Hematopoietic multipotent progenitor cell treated with erythropoietin and hydrocortisone succinate and interleukin-3 and kit ligand, for 8 days (in vitro differentiated cells): Measurements from ENCODE around the gene LMO7.
"Not testable (repeated sequence)": the region's sequence is repeated elsewhere in the genome, so short reads cannot be mapped to it uniquely, and the experiment has no call there.

Experiments
- DNase-seq: peaks from one replicate; pipeline ENCODE4 v3.0.0-alpha.2; 2015

The LMO7 gene

DNA sequence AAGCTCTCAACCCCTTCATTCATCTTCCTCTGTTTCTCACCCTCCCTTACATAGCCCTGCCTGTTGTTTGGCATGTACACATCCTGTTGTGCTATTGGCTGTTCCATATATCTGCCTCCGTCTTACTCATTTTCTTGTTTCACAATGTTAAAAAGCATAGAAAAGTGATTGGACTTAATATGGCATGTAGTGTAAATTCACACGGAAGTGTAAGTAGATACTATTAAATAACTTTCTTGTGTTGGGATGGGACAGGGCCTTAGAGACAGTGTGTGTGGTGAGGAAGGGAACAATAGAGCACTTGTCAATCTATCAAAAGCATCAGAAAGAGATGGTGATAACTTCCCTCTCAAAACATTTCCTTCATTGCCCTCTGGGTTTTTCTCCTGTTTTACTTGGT, 12.3 kb downstream of the LMO7 start:
- no peak for DNase-seq

DNA sequence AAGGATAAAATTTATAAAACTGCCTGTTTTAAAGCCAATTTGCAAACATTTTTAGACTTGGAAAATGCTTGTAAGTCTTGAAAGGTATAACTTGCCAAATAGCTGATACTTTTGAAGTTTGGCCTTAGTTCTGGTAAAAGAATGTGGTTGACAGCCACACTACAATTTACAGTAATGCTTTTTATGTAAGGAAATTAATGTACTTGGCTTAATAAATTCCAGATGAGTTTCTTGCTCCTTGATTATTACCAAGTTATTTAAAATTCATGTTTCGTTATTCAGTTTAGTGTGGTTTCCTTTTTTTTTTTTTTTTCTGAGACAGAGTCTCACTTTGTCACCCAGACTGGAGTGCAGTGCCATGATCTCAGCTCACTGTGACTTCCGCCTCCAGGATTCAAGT, 14.9 kb downstream of the LMO7 start:
- no peak for DNase-seq

DNA sequence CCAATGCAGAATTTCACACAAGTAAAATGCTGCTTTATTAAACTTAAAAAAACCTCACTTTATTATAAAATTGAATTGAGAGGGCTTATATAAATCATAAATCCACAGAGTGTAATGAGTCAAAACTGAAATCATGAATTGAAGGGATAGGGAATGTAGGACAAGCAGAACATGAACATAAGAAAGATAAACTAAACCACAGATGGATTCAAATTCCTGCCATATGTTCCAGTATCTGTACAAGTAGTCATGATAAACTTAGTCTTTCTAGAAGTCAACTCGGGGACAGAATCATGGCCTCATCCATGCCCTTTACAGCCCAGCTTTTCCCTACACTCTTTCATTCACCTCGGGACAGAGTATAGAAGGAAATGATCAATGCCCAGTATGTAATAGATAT, 16.6 kb downstream of the LMO7 start:
- DNase-seq = no peak

DNA sequence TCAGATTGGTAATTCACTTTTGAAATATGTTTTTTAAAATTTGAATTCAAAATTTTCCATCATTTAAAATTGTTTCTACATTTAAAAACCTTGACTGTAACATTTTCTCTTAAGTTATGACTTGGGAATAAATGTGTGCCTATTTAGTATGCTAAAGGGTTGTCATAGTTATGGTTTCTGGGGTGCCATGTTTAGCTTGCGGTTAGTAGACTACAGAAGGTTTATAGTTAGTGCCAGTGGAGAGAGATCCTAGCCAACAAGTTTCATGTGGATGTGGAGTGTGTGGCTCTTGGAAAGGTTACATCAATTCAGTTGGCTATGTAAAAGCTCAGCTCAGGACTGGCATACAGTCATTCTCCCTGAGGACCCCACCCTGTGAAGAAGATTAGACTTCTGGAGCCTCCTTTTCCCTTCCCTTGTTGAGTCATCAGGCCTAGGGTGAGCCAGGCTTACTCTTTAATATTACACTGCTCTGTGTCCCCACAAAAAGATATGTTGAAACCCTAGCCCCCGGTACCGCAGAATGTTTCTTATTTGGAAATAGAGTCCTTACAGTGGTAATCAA, 20.4 kb downstream of the LMO7 start:
- DNase-seq = no peak

DNA sequence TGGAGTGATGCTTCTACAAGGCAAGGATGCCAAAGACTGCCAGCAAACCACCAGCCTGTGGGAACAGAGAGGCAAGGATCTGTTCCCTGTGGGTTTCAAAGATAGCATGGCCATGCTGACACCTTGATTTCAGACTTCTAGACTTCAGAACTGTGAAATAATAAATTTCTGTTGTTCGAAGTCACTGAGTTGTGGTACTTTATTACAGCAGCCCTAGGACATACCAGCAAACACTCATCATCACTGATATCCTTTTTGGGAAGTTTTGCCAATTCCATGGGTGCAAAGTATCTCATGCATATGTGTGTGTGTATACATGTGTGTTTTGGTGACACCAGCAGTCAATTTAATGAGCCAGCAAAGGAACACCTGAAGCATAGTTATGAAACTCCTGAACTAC, 21.0 kb downstream of the LMO7 start:
- no peak for DNase-seq

DNA sequence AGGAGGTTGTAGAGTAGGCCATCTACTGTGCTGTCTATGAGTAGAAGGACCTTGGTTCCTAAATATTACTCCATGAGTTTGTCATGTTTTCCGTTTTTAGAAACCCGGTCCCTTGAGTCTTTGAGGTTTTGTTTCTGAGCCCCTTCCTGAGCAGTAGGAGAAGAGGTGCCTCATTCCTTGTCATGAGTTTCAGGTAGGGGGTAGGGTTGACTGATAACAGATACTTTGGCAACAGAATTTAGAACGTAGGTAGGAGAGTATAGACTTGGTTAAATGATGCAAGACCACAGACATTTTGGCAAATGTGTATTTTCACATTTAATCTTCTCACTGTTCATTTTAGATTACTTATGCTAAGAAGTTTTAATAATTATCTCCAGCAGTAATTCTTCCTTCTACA, 24.6 kb downstream of the LMO7 start:
- DNase-seq = no peak

DNA sequence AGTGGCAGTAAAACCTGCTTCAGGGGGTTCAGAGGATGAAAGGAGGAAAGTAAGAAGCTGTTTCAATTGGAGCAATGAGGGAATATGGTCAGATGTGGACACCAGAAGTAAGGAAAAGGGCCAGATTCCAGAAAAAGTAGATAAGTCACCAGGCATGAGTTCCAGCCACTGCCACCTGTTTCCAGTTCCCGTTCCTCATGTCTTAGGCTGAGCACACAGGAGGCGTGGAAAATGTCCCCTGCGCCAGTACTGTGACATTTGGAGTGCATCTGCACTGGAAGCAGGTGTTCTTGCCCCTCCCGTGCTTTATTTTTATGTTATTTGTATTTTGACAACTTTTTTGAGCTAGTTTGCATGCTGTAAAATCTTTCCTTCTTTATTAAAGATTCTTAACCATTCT, 25.3 kb downstream of the LMO7 start:
- no peak for DNase-seq

DNA sequence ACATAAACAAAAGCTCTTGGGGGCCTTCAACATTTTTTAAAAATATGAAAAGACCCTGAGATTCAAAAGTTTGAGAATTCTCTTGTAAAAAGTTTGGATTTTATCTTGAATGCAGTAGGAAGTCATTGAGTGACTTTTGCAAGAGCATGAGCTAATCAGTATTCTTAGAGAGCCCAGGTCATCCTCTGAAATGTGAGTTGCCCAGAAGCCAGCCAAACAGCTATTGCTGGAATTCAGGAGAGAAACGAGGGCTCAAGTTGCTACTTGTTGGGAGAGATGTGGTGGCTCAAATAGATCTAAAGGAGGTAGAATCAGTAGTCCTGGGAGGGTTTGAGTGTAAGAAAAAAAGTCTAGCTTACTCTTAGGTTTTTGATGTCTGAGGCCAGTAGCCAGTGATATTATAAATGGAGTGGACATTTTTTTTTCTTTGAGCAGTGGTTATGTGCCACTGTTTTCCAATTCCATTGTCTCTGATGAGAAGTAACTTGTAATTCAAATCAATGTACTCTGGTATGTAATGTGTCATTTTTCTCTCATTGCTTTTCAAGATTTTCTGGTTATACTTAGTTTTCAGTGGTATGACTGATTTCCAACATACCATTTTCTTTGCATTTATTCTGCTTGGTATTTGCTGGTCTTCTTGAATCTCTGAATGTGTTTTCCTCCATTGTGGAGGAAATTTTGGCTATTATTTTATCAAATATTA, 30.7 kb downstream of the LMO7 start:
- DNase-seq = no peak

DNA sequence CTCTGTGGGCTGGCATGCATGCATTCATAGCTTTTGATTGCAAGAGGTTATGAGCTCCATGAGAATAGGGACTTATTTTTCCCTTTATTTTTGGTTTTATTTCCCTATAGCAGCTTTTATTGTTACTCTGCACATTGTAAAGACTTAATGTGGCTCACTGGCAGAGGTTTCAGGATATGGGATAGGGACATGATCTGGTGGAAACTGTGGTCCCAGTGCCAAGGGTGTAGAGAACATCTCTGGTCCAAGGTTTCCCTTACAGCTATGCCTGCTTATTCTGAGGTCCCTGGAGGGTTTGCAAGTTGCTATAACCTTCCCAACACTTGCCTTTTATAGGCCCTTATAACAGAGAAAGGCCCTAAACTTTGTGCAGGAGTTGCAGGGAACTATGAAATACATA, 33.6 kb downstream of the LMO7 start:
- DNase-seq = no peak

DNA sequence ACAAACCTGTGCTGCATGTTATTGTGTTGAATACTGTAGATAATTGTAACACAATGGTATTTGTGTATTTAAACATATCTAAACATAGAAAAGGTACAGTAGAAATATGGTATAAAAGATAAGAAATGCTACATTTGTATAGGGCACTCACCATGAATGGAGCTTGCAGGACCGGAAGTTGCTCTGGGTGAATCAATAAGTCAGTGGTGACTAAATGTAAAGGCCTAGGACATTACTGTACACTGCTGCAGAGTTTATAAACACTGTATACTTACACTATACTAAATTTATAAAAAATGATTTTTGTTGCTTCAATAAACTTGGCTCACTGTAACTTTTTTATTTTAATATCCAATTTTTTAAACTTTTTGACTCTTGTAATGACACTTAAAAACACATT, 34.4 kb downstream of the LMO7 start:
- DNase-seq = no peak

DNA sequence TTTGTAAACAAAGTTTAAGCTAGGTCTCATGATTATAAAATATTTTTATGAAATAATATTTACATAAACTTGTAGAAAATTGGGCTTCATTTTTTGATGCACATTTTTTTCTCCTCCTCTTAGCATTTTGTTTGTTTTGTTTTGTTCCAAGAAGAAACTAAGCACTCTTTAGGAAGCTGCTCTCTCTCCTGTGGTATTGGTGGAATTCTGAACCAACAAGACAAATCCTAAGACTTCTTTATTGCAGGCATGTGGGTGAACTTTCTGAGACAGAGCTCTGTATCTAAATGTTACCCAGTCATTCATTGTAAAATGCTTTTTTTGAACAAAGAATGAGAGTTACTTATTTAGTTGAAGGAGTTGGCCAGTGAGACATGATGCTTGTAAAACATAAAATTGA, 39.3 kb downstream of the LMO7 start:
- no peak for DNase-seq

DNA sequence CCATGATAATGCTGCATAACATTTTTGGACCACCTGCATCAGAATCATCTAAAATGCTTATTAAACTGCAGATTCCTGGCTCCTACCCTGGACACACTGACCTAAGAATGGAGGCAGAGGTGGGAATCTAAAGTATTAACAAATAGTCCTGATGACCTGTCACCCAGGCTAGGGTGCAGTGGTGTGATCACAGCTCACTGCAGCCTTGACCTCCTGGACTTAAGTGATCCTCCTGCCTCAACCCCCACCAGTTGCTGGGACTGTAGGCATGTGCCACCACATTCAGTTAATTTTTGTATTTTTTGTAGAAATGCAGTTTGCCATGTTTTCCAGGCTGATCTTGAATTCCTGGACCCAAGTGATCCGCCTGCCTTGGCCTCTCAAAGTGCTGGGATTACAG, 43.3 kb downstream of the LMO7 start:
- DNase-seq = no peak

DNA sequence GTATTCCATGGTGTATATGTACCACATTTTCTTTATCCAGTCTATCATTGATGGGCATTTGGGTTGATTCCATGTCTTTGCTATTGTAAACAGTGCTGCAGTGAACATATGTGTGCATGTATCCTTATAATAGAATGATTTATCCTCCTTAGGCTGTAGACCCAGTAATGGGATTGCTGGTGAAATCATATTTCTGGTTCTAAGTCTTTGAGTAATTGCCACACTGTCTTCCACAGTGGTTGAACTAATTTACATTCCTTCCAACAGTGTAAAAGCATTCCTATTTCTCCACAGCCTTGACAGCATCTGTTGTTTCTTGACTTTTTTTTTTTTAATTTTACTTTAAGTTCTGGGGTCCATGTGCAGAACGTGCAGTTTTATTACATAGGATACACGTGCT, 44.1 kb downstream of the LMO7 start:
- DNase-seq = not testable (repeated sequence)

DNA sequence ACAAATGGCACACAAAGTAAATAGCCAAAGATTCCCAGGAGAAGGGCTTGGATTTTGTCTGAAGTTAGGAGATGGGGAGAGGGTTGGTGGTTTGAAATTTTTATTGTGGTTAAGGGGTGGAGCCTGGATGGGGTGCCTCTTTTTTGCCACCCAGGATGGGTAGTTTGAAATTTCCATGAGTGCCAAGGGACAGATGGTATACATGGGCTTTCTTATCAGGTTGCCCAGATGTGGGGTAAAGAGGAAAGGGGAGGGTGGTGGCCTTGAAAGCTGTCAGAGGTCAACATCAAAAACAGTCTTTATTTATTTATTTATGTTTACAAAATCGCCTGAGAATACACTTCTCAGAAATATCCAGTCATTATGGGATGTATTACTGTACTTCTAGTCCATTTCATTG, 46.2 kb downstream of the LMO7 start:
- peak; percentile 75 for DNase-seq

DNA sequence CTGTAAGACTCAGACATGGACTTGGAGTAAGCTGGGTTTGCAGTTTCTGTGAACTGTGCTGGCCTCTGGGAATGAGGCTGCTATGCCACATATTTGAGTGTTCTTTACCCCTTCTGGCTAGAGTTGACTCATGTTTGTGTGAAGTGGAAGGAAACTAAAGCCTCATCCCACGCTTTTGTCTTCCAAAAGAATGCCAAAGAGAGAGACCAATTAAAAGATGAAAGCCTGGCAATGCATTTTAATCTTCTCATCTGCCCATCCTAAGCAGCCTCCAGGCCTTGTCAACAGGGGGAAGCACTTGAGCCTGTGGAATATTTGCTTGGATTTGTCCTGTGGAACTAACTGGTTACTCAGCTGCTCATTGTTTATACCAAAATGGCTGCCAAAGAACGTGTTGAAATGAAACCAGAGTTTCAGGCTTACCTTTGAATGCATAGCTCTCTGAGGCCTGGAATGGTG, 49.1 kb downstream of the LMO7 start:
- DNase-seq = no peak

DNA sequence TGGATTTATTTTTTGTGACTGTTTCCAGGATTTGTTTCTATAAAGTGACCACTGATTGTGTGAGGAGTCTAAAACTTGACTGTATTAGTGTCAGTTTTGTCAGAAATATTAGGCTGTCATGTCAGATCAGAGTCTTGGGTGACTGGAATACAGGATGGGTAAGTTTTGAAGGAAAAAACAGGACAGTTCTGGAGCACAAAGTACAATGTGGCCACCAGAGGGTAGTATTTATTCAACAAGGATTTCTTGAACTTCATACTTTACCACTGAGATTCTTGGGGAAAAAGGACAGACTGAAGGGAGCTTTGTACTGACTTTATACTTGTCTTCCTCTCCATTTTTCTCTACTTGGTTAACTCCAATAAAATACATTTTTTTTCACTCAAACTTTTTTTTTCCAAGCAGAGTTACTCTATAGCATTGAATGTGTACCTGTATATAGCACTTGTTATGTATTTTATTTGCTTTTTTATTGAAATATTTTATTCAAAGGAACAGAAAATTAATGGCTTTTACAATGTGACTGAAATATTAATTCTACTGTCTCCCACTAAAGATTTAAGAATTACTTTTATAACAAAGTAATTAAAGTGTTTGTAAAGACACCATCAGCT, 51.1 kb downstream of the LMO7 start:
- peak; percentile 27 for DNase-seq

DNA sequence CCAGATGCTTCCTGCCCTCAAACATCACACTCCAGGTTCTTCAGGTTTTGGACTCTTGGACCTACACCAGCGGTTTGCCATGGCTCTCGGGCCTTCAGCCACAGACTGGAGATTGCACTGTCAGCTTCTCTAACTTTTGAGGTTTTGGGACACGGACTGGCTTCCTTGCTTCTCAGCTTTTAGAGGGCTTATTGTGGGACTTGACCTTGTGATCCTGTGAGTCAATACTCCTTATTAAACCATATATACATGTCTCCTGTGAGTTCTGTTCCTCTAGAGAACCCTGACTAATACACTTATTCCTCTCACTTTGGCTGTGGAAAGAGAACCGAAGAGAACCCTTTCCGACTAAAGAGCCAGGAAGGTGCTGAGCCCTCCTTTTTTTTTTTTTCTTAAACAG, 53.6 kb downstream of the LMO7 start:
- DNase-seq = no peak

DNA sequence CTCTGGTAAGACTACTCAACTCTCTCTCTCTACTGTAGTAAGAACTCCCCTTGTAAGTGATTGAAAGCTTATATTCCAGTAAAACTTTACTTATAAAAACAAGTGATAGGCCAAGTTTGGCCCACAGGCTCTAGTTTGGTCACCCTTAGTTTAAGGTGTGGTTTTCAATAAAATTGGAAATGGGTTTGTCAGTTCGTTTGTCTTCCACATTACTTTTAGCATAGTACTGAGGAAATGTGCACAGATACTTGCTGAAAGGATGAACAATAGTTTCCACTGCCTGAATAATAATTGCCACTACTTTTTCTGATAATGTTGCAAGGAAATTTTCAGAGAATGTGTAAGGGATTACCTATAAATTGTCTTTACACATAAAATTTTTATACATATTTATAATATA, 54.5 kb downstream of the LMO7 start:
- no peak for DNase-seq

DNA sequence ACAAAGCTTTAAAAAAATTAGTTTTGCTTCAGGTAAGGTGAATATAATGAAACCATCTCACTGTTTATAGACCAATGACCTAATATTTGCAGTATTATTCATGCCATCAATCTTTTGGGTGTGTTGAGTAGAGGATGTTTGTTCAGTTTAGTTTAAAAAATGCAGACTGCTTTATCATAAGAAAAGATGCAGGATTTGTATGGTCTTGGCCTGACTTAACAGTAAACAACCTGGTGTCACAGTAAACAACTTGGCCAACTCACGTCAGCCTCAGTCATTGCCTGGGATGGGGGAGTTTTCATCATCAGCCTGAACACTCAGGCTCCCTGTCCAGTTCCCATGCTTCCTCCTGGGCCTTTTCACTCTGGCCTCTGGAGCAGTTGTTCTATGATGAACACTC, 55.1 kb downstream of the LMO7 start:
- no peak for DNase-seq

DNA sequence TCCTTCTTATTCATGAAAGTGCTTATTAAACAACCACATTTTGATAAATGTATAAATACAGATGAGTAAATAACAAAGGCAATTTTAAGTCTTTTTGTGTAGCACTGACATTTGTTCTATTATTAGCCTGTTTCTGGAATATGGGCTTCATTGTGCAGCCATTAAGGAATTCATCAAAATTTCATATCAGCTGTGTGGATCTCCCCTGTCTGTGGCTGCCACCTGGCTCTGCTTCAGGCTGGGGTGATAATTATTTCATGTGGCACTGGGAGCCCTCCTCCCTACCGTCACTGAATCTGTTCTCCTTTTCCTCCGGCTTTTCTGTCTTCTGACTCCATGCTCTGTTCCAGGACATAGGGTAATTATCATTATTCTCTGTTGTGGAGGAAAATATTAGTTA, 57.1 kb downstream of the LMO7 start:
- no peak for DNase-seq

DNA sequence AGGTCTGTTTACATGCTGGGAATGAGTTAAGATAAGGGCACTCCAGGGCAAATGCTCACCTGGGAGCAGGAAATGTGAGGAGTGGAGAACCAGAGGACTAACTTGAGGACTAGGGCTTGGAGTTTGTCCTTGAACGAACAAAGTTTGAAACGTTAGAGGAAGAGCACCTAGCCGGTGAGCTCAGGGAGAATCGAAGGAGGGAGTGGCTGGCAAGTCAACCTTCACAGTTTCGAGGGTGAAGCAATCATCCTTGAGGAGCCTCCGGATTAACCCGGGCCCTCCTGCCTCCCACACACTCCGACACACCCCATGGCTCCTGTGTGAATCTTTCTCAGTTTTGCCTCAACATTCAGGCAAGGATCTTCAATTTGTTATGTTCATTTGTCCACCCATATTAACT, 58.6 kb downstream of the LMO7 start:
- no peak for DNase-seq

DNA sequence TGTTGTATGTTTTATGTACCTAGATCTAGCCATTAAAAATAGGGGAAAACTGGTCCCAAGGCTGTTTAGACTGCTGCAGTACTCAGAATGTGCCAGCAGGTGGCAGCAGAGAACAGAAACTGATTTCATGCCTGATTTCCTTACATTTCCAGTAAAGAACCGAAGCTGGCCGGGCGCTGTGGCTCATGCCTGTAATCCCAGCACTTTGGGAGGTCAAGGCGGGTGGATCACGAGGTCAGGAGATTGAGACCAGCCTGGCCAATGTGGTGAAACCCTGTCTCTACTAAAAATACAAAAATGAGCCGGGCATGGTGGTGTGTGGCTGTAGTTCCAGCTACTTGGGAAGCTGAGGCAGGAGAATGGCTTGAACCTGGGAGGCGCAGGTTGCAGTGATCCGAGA, 59.8 kb downstream of the LMO7 start:
- DNase-seq = peak; percentile 76

DNA sequence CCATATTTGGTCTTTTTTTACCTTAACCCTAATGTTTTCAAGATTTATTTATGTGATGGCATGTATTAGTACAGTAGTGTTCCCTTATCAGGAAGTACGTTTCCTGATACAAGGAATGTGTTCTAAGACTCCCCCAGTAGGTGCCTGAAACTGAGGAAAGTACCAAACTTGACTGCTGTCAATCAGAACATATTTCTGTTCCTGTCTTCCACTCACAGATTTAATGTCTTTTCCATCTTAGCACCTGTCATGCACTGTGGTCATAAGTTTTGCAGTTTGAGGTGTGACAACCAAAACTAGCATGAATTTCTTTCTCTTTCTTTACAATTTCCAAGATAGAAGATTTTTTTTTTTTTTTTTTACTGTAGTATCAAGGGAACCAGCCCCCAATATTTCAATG, 62.9 kb downstream of the LMO7 start:
- no peak for DNase-seq

DNA sequence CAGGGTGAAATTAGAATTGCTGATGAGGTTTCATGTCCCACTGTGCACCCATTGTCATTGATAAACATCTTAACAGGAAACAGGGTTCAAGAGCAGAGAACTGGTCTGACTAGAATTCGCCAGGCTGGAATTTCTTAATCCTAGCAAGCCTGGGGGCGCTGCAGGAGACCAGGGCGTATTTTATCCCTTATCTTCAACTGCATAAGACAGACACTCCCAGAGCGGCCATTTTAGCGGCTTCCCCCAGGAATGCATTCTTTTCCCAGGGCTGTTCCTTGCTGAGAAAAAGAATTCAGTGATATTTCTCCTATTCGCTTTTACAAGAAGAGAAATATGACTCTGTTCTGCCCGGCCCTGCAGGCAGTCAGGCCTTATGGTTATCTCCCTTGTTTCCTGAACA, 63.6 kb downstream of the LMO7 start:
- DNase-seq = not testable (repeated sequence)

DNA sequence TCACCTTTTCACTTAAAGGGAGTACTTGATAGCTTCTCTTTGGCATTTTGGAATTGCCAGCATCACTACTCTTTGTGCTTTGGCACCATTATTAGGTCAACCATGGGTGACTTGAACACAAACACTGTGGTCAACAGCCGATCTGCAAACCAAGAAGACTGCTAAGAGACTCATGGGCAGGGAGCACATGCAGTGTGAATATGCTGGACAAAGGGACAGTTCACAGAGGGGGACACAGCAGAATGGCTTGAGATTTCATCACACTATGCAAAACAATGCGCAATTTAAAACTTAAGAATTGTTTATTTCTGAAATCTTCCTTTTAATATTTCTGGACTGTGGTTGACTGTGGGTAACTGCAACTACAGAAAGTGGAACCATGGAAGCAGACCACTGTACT, 64.4 kb downstream of the LMO7 start:
- DNase-seq = no peak
